Measurements from ENCODE around the gene SLC24A1. TPM values are rescaled to one million over a fixed set of nuclear protein-coding genes. Genes with fewer than 3 reads are reported as not detected.

SLC24A1 gene
- total and polyA plus RNA-seq, 10 of the 15 experiments (the other 5 are each of a cell fraction or from before 2014, with no cell fraction given), result 1.4 to 5.8 (median 3.3) TPM

GRCh38 chr15:65599677-65600076 lies 22.1 kb upstream of the SLC24A1 start (continued):
- TF ChIP-seq ZBTB4 (CRISPR knock-in tag; IDR thresholded peaks at IDR 0.05) (no peak), ZBTB33 (IDR thresholded peaks at IDR 0.05) (no peak), SREBF2 (IDR thresholded peaks at IDR 0.05; ENCODE audit: low read length) (no peak), CBX5 (IDR thresholded peaks at IDR 0.05; ENCODE audit: low read depth) (no peak), CEBPZ (IDR thresholded peaks at IDR 0.05; ENCODE audit: low read depth, low read length) (no peak), RAD51 (IDR thresholded peaks at IDR 0.05) (no peak), TCF7 (IDR thresholded peaks at IDR 0.05; ENCODE audit: borderline replicate concordance) (no peak), FOXK2 (IDR thresholded peaks at IDR 0.05) (no peak)
